K562 (cell line): ENCODE results near the gene PIK3R6. TPM values are rescaled to one million over a fixed set of nuclear protein-coding genes. Genes with fewer than 3 reads are reported as not detected.

ENCODE experiments used
- ATAC-seq: fragments of 200-7000 bp; cut with Tn5 transposase; 3 replicates; pipeline ENCODE4 v1.9.1; 2020; ENCODE audit warnings: moderate library complexity
- BruUV-seq: library from RNA; stranded (reverse); fragments of 400-500 nt; replicated peaks from 2 replicates; lab custom pipeline; 2021; lab: Mats Ljungman, UMichigan
- CTCF ChIA-PET: fragments of 300-600 bp; formaldehyde crosslinking; extraction: SDS; loops from one replicate; lab custom pipeline; 2021; ENCODE audit warnings: low intra/inter-chr PET ratio; lab: Yijun Ruan, JAX
- POLR2A ChIA-PET: fragments of 300-600, 350-650 bp; sonication (Branson Sonifier 250); formaldehyde crosslinking; extraction: SDS; loops from one replicate; lab custom pipeline; 2021; ENCODE audit warnings: antibody characterized with exemption, inconsistent platforms; lab: Yijun Ruan, JAX
- DNase-seq, 4 experiments: peaks; one replicate each; pipeline versions ENCODE4 v3.0.0 to v3.0.0-alpha.2; 2011 to 2018; ENCODE audit warnings: low spot score in 3 of 4, mixed read lengths in 3 of 4; ENCODE audit errors: extremely low read depth in 1 of 4
- FAIRE-seq: peaks from 2 replicates; lab custom pipeline; 2011; peaks lifted over from hg19 to GRCh38; lab: Jason Lieb, UNC
- H2AFZ ChIP-seq: 2 replicates; pipeline ENCODE4 v1.6.0; 2011; ENCODE audit warnings: low read depth, low read length, control low read depth, inconsistent platforms
- H3K27ac ChIP-seq: fragments of 200-600 bp; 3 replicates; pipeline ENCODE4 v1.8.0; 2011; ENCODE audit warnings: low read depth, mild to moderate bottlenecking, control low read depth, inconsistent platforms, low read length, moderate library complexity, mixed read lengths; ENCODE audit errors: extremely low read depth
- H3K27me3 ChIP-seq, 2 experiments: fragments of 300-600 bp in 1 of 2; 2 replicates in 1 of 2; 3 replicates in 1 of 2; pipeline versions ENCODE4 v1.6.0 to v1.8.0; 2011; ENCODE audit warnings: inconsistent platforms in 2 of 2, low read length in 2 of 2, mild to moderate bottlenecking in 1 of 2, mixed read lengths in 1 of 2, moderate library complexity in 1 of 2; ENCODE audit not compliant: control insufficient read depth in 2 of 2, insufficient read depth in 2 of 2
- H3K36me3 ChIP-seq: fragments of 300-600 bp; 3 replicates; pipeline ENCODE4 v1.8.0; 2011; ENCODE audit warnings: mild to moderate bottlenecking, low read length, inconsistent platforms; ENCODE audit not compliant: control insufficient read depth, insufficient read depth
- H3K4me1 ChIP-seq, 2 experiments: fragments of 200-600 bp in 1 of 2; replicated peaks in 1 of 2; 2 replicates in 1 of 2; 3 replicates in 1 of 2; pipeline versions ENCODE4 v1.5.1 to v1.8.0; 2011; ENCODE audit warnings: inconsistent platforms in 2 of 2, low read length in 2 of 2, mild to moderate bottlenecking in 1 of 2, mixed read lengths in 1 of 2, moderate library complexity in 1 of 2; ENCODE audit not compliant: control insufficient read depth in 2 of 2, insufficient read depth in 2 of 2
- H3K4me2 ChIP-seq: 2 replicates; pipeline ENCODE4 v1.6.1; 2011; ENCODE audit warnings: low read length, control low read depth, inconsistent platforms, mixed read lengths; ENCODE audit not compliant: insufficient read depth
- H3K4me3 ChIP-seq: fragments of 200-600 bp; sonication (generic), shearing (Covaris generic); 2 replicates; pipeline ENCODE4 v1.5.1; 2016; ENCODE audit warnings: control low read depth, inconsistent platforms
- H3K79me2 ChIP-seq: fragments of 200-600 bp; 3 replicates; pipeline ENCODE4 v1.8.0; 2011; ENCODE audit warnings: low read length, inconsistent platforms; ENCODE audit not compliant: control insufficient read depth, insufficient read depth
- H3K9ac ChIP-seq, 2 experiments: 2 replicates each; pipeline versions ENCODE4 v1.6.0 to v1.6.1; 2011; ENCODE audit warnings: low read depth in 2 of 2, low read length in 2 of 2, control low read depth in 1 of 2, inconsistent platforms in 1 of 2, mild to moderate bottlenecking in 1 of 2, mixed read lengths in 1 of 2; ENCODE audit not compliant: insufficient read depth in 1 of 2
- H3K9me1 ChIP-seq: one replicate; pipeline ENCODE4 v1.6.0; 2011; ENCODE audit warnings: inconsistent platforms, mild to moderate bottlenecking, low read length, moderate library complexity; ENCODE audit not compliant: control insufficient read depth, insufficient read depth
- H3K9me3 ChIP-seq: replicated peaks from 2 replicates; pipeline ENCODE4 v1.5.1; 2011; ENCODE audit warnings: low read depth, low read length, inconsistent platforms; ENCODE audit not compliant: control insufficient read depth, insufficient read depth
- H4K20me1 ChIP-seq: replicated peaks from 2 replicates; pipeline ENCODE4 v1.6.1; 2011; ENCODE audit warnings: low read length, inconsistent platforms, mixed read lengths; ENCODE audit not compliant: control insufficient read depth, insufficient read depth
- CSDE1 ChIP-seq, 2 experiments: fragments of 450-650 bp; IDR thresholded peaks; 2 replicates each; pipeline ENCODE4 v1.6.1; 2016; ENCODE audit warnings: mild to moderate bottlenecking in 1 of 2
- FOSL1 ChIP-seq: fragments of 200-800 bp; sonication (Bioruptor generic); conservative IDR thresholded peaks from 2 replicates; pipeline ENCODE4 v1.6.1; 2016; ENCODE audit warnings: missing genetic modification characterization, missing compliant biosample characterization
- HEY1 ChIP-seq: fragments of 250-450 bp; sonication (Bioruptor Pico); IDR thresholded peaks from 2 replicates; pipeline ENCODE4 v1.5.0; 2020; ENCODE audit warnings: mild to moderate bottlenecking, moderate library complexity, borderline replicate concordance
- POLR2B ChIP-seq: fragments of 450-650 bp; IDR thresholded peaks from 2 replicates; pipeline ENCODE4 v1.6.1; 2018; ENCODE audit warnings: low read depth; ENCODE audit not compliant: partially characterized antibody
- RBM25 ChIP-seq: fragments of 200-400 bp; formaldehyde crosslinking; IDR thresholded peaks from 2 replicates; pipeline ENCODE4 v1.6.1; 2018; ENCODE audit warnings: low read length, low read depth, moderate library complexity; ENCODE audit not compliant: severe bottlenecking
- THRB ChIP-seq: fragments of 450-650 bp; formaldehyde crosslinking; conservative IDR thresholded peaks from 2 replicates; pipeline ENCODE4 v1.4.0; 2022; ENCODE audit warnings: mild to moderate bottlenecking, missing genetic modification characterization
- TSHZ1 ChIP-seq: fragments of 250-450 bp; sonication (Bioruptor Pico); IDR thresholded peaks from 2 replicates; pipeline ENCODE4 v1.4.0; 2020; ENCODE audit warnings: mild to moderate bottlenecking, moderate library complexity
- ZNF311 ChIP-seq: fragments of 250-450 bp; sonication (Bioruptor Pico); IDR thresholded peaks from 2 replicates; pipeline ENCODE4 v1.4.0; 2020; ENCODE audit warnings: mild to moderate bottlenecking, moderate library complexity
- WGBS: fragments of 100-300 bp; shearing (Covaris generic); methylation state at CpG from one replicate; pipeline ENCODE4 v1.1.6; 2016; ENCODE audit warnings: low coverage, mixed read lengths; ENCODE audit not compliant: insufficient coverage; ENCODE audit errors: missing lambda C conversion rate; 5-methylcytosine and 5-hydroxymethylcytosine counted together
- in situ Hi-C: fragments of 300-500 bp; cut with MboI; formaldehyde crosslinking; loops from 4 replicates; pipeline ENCODE4 v1.15.0; 2018; ENCODE audit warnings: inconsistent platforms, mixed read lengths
- intact Hi-C: fragments of 100-400 bp; cut with micrococcal nuclease; formaldehyde crosslinking; loops from 2 replicates; pipeline ENCODE4 v1.14.2; 2022
- polyA plus RNA-seq, 8 experiments: library from polyadenylated mRNA; depleted of rRNA in 4 of 8; stranded (reverse) in 5 of 8; unstranded in 3 of 8; fragments of >200 nt; fragmentation: Nextera tagmentation in 2 of 8; fragmentation: Illumina TruSeq in 1 of 8; extraction: Ambion mirVana in 2 of 8; extraction: Trizol in 1 of 8; gene quantifications; 2 replicates each; pipeline versions ENCODE4 v1.2.1 to v1.2.3, GENCODE V29; 2011 to 2014; ENCODE audit warnings: inconsistent platforms in 1 of 8, missing spikeins in 1 of 8
- total RNA-seq, 7 experiments: library from RNA; depleted of rRNA in 6 of 7; stranded (reverse); fragments of >200 nt in 6 of 7; fragmentation: Illumina TruSeq in 2 of 7; extraction: Trizol in 2 of 7; gene quantifications; 2 replicates each; pipeline versions ENCODE4 v1.2.1 to v1.2.3, GENCODE V29; 2011 to 2021; ENCODE audit warnings: low replicate concordance in 1 of 7

The PIK3R6 gene
- total and polyA plus RNA-seq, 9 of the 15 experiments (the other 6 are each of a cell fraction or from before 2014, with no cell fraction given): 0.04 TPM; not detected in 8

GRCh38 chr17:8883353-8883752, 15.9 kb upstream of the PIK3R6 start:
- Histone ChIP-seq H3K9ac (no peak overlapping the region), H2AFZ (no peak overlapping the region), H3K9me1 (no peaks in the 10 kb centered on the region), H3K4me3 (no peak overlapping the region), H3K27me3 (peaks cover 0 to 8% of the 10 kb centered on the region in 2 experiments; a peak in 2 of 5 replicates), H3K36me3 (no peaks in the 10 kb centered on the region), H3K9me3 (no peaks in the 10 kb centered on the region), H3K27ac (no peak overlapping the region), H3K79me2 (no peaks in the 10 kb centered on the region), H3K4me1 (peaks cover 0 to 14% of the 10 kb centered on the region in 2 experiments; a peak in 2 of 5 replicates), H4K20me1 (no peaks in the 10 kb centered on the region), H3K4me2 (no peak overlapping the region)
- intact Hi-C loops (no loop called here), in situ Hi-C loops (no loop called here)
- ATAC-seq (no peak), DNase-seq (no peak), FAIRE-seq (no peak)
- POLR2A ChIA-PET: no interaction called here
- WGBS: 3% methylated on average over 4 of the region's 4 CpGs
- BruUV-seq: no TSS peak
- TF ChIP-seq FOSL1 (tag) (no peak), RBM25 (peak; percentile 50)
- CTCF ChIA-PET: no interaction called here

- TF ChIP-seq POLR2B: no peak
- TF ChIP-seq HEY1 (CRISPR knock-in tag): no peak
- no peak for TF ChIP-seq ZNF311
- TF ChIP-seq CSDE1 (IDR thresholded peaks at IDR 0.05): no peak
- TF ChIP-seq THRB: no peak
- no peak for TF ChIP-seq TSHZ1
- Histone ChIP-seq H3K9me1 (no peaks in the 10 kb centered on the region), H3K27me3 (peaks cover 0 to 13% of the 10 kb centered on the region in 2 experiments; a peak in 3 of 5 replicates), H4K20me1 (no peaks in the 10 kb centered on the region), H3K4me3 (no peak overlapping the region), H2AFZ (no peak overlapping the region), H3K36me3 (no peaks in the 10 kb centered on the region), H3K9me3 (no peaks in the 10 kb centered on the region), H3K4me2 (no peak overlapping the region), H3K9ac (no peak overlapping the region), H3K4me1 (peaks cover 0 to 10% of the 10 kb centered on the region in 2 experiments; a peak in 2 of 5 replicates), H3K79me2 (no peaks in the 10 kb centered on the region), H3K27ac (no peak overlapping the region)
- no peak for ATAC-seq
- ChIA-PET CTCF (no interaction called here), POLR2A (no interaction called here)
- in situ Hi-C loops (no loop called here), intact Hi-C loops (no loop called here)
- FAIRE-seq: no peak
- no peak for DNase-seq
- BruUV-seq: no TSS peak
- 5% methylated on average over 6 of the region's 7 CpGs for WGBS
Measured at GRCh38 chr17:8881606-8882005, 14.1 kb upstream of the PIK3R6 start.
